KOPT-K1 (cell line): ENCODE measurements around the gene SGF29.
"Not testable (repeated sequence)": the region's sequence is repeated elsewhere in the genome, so short reads cannot be mapped to it uniquely, and the experiment has no call there.

Source experiments
- H3K27ac ChIP-seq: fragments of 200-600 bp; sonication (generic); 2 replicates; pipeline ENCODE4 v1.5.1; 2016; ENCODE audit warnings: antibody characterized with exemption, mild to moderate bottlenecking, low read depth, low read length; ENCODE audit not compliant: poor library complexity, severe bottlenecking
- H3K36me3 ChIP-seq: fragments of 200-600 bp; sonication (generic); 2 replicates; pipeline ENCODE4 v1.5.1; 2017; ENCODE audit warnings: antibody characterized with exemption, mild to moderate bottlenecking, low read length, moderate library complexity; ENCODE audit not compliant: insufficient read depth
- H3K9me3 ChIP-seq: fragments of 200-600 bp; sonication (generic); 2 replicates; pipeline ENCODE4 v1.5.1; 2017; ENCODE audit warnings: antibody characterized with exemption, low read length, mild to moderate bottlenecking; ENCODE audit not compliant: insufficient read depth, poor library complexity, severe bottlenecking

Gene SGF29

GRCh38 chr16:28553776-28554633, at the start of gene SGF29:
Gene SGF29 (plus strand): TSS chr16:28553920. CDS start chr16:28581070, 27,150 bp downstream.
- Histone ChIP-seq H3K27ac (peak within 1 kb of the TSS; percentile 92), H3K36me3 (peaks cover 26% of the 10 kb centered on the region), H3K9me3 (no peaks in the 10 kb centered on the region)

DNA sequence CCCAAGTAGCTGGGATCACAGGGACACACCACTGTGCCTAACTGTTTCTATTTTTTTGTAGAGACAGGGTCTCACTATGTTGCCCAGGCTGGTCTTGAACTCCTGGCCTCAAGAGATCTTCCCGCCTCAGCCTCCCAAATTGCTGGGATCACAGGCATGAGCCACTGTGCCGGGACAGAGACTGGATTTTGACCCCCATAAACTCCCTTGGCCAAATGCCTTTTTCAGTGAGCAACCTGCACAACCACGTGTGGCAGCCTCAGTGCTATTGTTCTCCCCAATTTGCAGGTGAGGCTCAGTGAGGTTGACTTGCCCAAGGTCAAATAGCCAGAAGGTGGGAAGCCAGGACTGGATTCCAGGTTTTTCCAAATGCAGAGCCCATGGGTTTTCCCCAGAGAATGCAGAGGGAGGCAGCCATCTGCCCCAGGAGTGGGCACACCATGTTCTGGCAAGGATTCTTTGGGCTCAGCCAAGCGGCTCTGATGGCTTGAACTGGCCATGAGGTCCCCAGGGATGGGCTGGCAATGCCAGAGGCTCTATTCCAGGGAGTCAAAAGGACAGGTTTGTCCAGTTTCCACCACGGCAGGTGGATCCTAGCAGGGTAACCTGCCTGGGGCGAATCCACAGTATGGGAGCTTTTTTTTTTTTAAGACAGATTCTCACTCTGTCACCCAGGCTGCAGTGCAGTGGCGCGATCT, 48.9 kb upstream of the SGF29 start:
- H3K9me3 ChIP-seq: no peaks in the 10 kb centered on the region
- H3K36me3 ChIP-seq: no peaks in the 10 kb centered on the region
- no peak overlapping the region for H3K27ac ChIP-seq

DNA sequence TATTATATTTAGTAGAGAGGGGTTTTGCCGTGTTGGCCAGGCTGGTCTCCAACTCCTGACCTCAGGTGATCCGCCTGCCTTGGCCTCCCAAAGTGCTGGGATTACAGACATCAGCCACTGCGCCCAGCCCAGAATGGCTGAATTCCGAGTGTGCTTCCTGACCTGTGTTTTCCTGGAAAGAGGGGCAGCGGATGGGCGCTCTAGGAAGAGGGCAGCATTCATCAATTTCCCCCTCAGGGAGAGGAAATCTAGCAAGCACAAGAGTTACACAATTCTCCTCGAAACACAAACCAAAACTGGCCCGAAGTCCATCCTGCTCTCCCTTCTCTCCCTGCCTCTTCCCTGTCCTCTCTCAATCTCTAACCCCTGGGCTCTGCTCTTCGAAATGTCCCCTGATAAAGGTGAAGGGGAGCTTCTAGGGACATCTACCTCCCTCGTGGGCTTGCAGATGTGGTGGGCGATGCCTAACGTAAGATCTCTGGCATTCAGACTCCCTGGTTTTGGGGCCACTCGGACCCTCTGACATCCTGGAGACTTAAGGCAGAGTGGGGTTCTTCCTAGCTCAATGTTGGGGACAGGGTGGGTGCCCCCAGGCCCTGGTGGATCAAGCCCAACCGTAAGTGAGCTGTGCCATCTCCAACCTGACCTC, 48.1 kb upstream of the SGF29 start:
- Histone ChIP-seq H3K27ac (no peak overlapping the region), H3K36me3 (no peaks in the 10 kb centered on the region), H3K9me3 (no peaks in the 10 kb centered on the region)

DNA sequence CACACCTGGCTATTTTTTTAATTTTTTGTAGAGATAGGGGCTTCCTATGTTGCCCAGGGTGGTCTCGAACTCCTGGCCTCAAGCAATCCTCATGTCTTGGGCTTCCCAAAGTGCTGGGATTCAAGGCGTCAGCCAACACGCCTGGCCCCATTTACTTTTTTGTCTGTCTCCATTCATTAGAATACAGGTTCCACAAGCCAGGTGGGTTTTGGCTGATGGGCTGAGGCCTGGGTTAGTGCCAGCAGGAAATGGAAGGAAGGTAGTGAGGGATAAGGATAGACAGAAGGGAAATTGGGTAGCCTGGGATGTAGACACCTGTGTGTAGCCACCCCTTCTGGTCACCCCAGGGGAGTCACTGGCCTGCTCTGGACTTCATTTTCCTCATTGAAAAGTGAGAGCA, 42.7 kb upstream of the SGF29 start:
- Histone ChIP-seq H3K27ac (no peak overlapping the region), H3K9me3 (no peaks in the 10 kb centered on the region), H3K36me3 (no peaks in the 10 kb centered on the region)

GRCh38 chr16:28511801-28512789, 41.6 kb upstream of the SGF29 start:
- no peak overlapping the region for H3K27ac ChIP-seq
- H3K9me3 ChIP-seq: no peaks in the 10 kb centered on the region
- H3K36me3 ChIP-seq: no peaks in the 10 kb centered on the region

DNA sequence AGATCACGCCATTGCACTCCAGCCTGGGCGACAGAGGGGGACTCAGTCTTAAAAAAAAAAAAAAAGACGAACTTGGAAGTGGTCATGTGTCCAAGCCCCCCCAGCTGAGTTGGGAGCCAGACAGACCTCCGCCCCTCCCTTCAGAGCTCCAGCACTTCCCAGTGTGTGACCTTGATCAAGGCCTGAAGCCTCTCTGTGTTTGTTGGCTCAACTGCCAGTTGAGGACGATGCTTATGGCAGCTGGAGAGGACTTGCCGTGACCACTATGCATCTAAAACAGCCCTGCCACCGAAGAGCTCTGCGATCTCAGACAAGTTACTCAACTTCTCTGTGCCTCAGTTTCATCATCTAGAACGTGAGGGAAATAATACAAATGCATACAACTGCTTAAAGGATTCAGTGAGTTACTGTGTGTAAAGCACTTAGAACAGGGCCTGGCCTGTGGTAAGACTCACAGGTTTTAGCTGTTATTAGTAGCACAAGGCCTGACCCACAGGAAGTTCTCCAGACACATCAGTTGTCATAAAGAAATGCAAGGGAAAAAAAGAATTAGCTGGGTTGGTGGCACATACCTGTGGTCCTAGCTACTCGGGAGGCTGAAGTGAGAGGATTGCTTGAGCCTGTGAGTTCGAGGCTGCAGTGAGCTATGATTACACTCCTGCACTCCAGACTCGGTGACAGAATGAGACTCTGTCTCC, 40.1 kb upstream of the SGF29 start:
- Histone ChIP-seq H3K36me3 (no peaks in the 10 kb centered on the region), H3K27ac (no peak overlapping the region), H3K9me3 (no peaks in the 10 kb centered on the region)

- H3K9me3 ChIP-seq: no peaks in the 10 kb centered on the region
- no peaks in the 10 kb centered on the region for H3K36me3 ChIP-seq
- no peak overlapping the region for H3K27ac ChIP-seq
Observed at GRCh38 chr16:28514246-28514645, 39.5 kb upstream of the SGF29 start.

DNA sequence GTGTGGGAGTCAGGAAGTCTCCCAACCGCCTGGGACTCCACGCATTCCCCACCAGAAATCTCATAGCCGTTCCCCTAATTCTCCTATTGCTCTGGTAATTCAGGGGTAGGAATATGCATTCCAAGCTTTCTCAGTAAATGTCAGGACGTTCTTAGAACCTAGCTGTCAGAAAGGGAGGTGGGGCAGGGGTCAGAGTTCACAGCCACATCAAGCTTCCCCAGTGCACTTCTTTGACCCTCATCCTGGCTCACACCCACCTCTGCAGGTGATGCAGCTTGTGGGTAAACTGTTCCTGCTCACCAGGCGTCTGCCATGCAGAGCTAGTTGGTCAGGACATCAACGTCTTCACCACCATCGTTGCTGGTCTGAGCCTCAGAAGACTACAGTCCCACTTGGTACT, 33.0 kb upstream of the SGF29 start:
- Histone ChIP-seq H3K27ac (no peak overlapping the region), H3K36me3 (no peaks in the 10 kb centered on the region), H3K9me3 (no peaks in the 10 kb centered on the region)

- no peaks in the 10 kb centered on the region for H3K36me3 ChIP-seq
- no peaks in the 10 kb centered on the region for H3K9me3 ChIP-seq
- H3K27ac ChIP-seq: no peak overlapping the region
Observed at GRCh38 chr16:28521436-28521835, 32.3 kb upstream of the SGF29 start.

DNA sequence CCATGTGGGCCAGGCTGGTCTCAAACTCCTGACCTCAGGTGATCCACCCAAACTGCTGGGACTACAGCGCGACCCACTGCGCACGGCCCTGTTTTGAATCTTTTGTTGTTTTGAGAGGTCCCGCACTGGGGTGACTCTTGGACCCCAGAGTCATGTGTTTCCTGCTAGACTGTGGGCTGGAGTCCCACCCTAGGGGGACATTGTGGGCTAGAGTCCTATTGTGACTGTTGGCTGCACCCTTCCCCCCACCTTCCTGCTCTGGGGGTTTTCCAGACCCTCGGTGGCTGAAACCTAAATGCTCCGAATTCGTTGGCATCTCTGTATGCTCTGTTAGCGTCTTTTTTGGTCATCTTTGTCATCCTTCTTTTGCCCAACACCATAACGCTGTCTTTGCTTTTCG, 30.9 kb upstream of the SGF29 start:
- Histone ChIP-seq H3K9me3 (no peaks in the 10 kb centered on the region), H3K36me3 (no peaks in the 10 kb centered on the region), H3K27ac (no peak overlapping the region)

- no peak overlapping the region for H3K27ac ChIP-seq
- H3K36me3 ChIP-seq: no peaks in the 10 kb centered on the region
- no peaks in the 10 kb centered on the region for H3K9me3 ChIP-seq
Observed at GRCh38 chr16:28524681-28525171, 29.0 kb upstream of the SGF29 start.

GRCh38 chr16:28526201-28527099, 27.3 kb upstream of the SGF29 start:
- Histone ChIP-seq H3K9me3 (no peaks in the 10 kb centered on the region), H3K36me3 (no peaks in the 10 kb centered on the region), H3K27ac (no peak overlapping the region)

DNA sequence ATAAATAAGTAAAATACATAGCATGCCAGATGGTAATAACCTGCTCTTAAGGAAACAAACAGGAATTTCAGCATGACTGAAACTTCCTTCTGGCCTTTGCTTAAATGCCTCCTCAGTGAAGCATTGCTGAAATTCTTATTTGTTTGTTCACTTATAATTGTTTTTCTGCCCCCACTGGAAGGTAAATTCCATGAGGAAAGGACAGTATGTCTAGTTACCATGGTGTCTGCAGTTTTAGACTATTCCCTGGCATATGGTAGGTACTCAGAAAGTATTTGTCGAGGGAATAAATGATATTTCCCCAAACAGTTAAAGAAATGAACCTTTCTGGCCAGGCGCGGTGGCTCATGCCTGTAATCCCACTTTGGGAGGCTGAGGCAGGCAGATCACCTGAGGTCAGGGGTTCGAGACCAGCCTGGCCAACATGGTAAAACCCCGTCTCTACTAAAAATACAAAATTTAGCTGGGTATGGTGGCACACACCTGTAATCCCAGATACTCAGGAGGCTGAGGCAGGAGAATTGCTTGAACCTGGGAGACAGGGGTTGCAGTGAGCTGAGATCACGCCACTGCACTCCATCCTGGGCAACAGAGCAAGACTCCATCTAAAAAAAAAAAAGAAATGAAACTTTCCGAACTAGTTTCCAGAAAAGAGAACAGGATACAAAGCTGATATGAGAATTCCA, 26.5 kb upstream of the SGF29 start:
- not testable (repeated sequence) for H3K36me3 ChIP-seq, H3K9me3 ChIP-seq, H3K27ac ChIP-seq
